PC-9 (cell line): Measurements from ENCODE around the gene ZNF629.

Experiments used
- CTCF ChIP-seq: fragments of 200-600 bp; sonication (generic); conservative IDR thresholded peaks from 2 replicates; pipeline ENCODE4 v1.6.1; 2017; ENCODE audit warnings: mixed run types, antibody characterized with exemption, mild to moderate bottlenecking, moderate library complexity
- EZH2 ChIP-seq: fragments of 200-600 bp; sonication (generic); IDR thresholded peaks from 2 replicates; pipeline ENCODE4 v1.8.0; 2017; ENCODE audit warnings: antibody characterized with exemption, low read depth

DNA sequence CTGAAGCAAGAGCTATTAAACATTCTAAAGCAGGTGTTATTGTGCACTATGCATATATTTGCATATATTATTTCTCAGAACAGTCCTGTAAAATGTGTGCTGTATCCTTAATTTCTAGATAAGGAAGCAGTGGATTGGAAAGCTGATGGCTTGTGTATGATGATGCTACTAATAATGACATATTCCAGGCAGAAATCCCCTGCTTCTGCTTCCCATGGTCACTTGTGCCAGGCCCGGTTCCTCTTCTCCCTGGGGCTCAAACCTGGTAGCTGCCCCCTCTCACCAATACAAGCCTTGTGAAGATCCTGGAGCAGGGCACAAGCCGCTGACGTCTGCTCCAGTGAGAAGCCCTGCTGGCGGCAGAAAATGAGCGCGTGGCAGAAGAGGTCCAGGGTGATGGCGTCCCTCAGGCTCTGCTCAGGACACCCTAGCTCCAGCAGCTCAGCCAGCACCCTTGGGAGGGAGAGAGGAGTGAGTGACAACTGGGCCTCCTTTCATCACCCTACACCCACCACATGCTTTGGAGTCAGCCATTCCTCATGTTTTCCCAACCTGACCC, 26.9 kb downstream of the ZNF629 start:
- TF ChIP-seq CTCF (no peak), EZH2 (no peak)
